Activated T-cell treated with anti-CD3 and anti-CD28 coated beads, Interleukin-2, amount 50 U/mL, for 72 hours (primary cell): ENCODE measurements around the gene IRS1. TPM values are rescaled to one million over a fixed set of nuclear protein-coding genes. Genes with fewer than 3 reads are reported as not detected.

Experiments
- ATAC-seq, 2 donors: fragments of 150-1000 bp; cut with Tn5 transposase; replicated peaks in 1 of 2; 2 replicates each; pipeline ENCODE4 v1.10.0; 2021; ENCODE audit warnings: moderate library complexity in 2 of 2, mild to moderate bottlenecking in 1 of 2
- DNase-seq, 2 donors: peaks; one replicate each; pipeline ENCODE4 v3.0.0; 2021 to 2022; ENCODE audit warnings: mixed read lengths in 1 of 2
- H3K27ac Mint-ChIP-seq: one replicate; pipeline ENCODE4 v1.8.0; 2022; ENCODE audit warnings: mild to moderate bottlenecking, moderate library complexity, mixed read lengths
- H3K27me3 Mint-ChIP-seq: one replicate; pipeline ENCODE4 v1.8.0; 2022; ENCODE audit warnings: low read depth, mixed read lengths
- H3K36me3 Mint-ChIP-seq, 2 donors: one replicate each; pipeline ENCODE4 v1.8.0; 2022; ENCODE audit warnings: mixed read lengths in 2 of 2, mild to moderate bottlenecking in 1 of 2; ENCODE audit not compliant: insufficient read depth in 2 of 2
- H3K4me1 Mint-ChIP-seq: one replicate; pipeline ENCODE4 v1.8.0; 2022; ENCODE audit warnings: low read depth, mixed read lengths
- H3K4me3 Mint-ChIP-seq, 2 donors: one replicate each; pipeline ENCODE4 v1.8.0; 2022; ENCODE audit warnings: mild to moderate bottlenecking in 2 of 2, mixed read lengths in 2 of 2, moderate library complexity in 2 of 2
- H3K9me3 Mint-ChIP-seq, 2 donors: one replicate each; pipeline ENCODE4 v1.8.0; 2022; ENCODE audit warnings: mixed read lengths in 2 of 2
- total RNA-seq, 2 donors: library from RNA; stranded (reverse); gene quantifications; one replicate each; pipeline ENCODE4 v1.2.3, GENCODE V29; 2022

The IRS1 gene
- total RNA-seq, 2 donors from 2014 or later: 2.8 to 4.6 TPM

DNA sequence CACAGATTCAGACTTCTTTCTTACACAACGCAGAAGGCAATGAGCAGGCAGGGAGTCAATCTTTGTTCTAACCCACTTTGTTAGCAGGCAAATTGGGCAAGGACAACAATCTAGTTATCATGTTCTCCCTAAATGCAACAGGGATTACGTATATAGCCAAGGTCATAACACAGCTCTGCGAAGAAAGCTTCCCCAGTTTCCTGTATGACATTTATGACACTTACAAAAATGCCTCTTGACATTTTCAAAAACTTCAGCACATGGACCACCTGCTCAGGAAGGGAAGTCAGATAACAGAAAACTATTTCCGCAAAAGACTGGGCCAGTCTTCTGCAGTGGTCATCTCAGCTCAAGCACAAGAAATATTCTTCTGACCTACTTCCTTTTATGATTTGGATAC, 106.1 kb downstream of the IRS1 start:
- Mint-ChIP-seq H3K9me3 (no peaks in the 10 kb centered on the region), H3K27me3 (peaks cover 31% of the 10 kb centered on the region), H3K36me3 (no peaks in the 10 kb centered on the region), H3K27ac (no peak overlapping the region), H3K4me3 (no peak overlapping the region), H3K4me1 (no peaks in the 10 kb centered on the region)
- no peak for ATAC-seq
- no peak for DNase-seq

DNA sequence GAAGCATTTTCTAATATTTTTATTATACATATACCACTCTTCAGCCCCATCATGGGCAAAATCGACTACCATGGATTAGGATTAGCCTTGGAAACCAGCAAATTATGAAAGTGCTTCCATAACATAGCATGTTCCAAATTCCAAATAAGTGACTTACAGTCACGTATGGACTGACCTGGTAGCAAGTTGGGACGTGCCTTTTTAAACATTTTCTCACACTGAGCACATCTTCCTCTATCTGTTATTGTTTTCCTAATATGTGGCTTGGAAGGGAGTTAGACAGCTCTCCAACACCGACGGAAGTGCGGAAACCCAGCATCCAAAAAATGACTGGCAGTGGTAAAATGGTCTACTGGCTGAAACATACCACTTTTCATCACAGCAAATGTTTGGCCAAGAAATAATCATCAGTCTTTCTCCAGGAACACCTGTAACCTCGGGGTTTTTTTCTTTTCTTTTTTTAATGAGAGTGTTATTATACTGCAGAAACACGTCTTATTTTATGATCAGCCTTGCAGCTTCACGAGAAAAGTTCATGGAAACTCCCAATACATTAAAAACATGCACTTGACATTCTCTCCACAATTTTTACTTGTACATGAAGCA, 107.0 kb downstream of the IRS1 start:
- Mint-ChIP-seq H3K27me3 (peaks cover 37% of the 10 kb centered on the region), H3K9me3 (peaks cover 0 to 1% of the 10 kb centered on the region in 2 donors), H3K36me3 (no peaks in the 10 kb centered on the region), H3K4me1 (no peaks in the 10 kb centered on the region), H3K4me3 (no peak overlapping the region), H3K27ac (no peak overlapping the region)
- ATAC-seq (no peak), DNase-seq (no peak)

DNA sequence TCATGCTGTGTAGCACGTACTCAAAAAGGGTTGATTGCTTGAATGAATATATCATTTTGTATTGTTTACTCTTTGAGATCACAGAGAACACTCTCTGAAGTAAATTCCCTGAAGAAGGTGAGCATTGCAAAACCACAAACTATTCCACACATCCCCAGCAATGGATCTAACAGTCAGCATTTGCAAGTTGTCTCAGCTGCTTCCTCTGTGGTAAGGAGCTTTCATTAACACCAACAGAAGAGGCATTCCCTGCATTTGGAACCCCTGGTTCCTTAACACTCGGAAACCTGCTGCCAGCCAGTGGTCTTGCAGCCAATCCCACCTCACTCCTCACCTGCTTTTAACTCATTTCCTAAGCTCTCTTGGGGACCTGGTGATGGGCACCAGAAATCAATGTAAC, 108.4 kb downstream of the IRS1 start:
- H3K36me3 Mint-ChIP-seq: no peaks in the 10 kb centered on the region
- H3K9me3 Mint-ChIP-seq: peaks cover 0 to 1% of the 10 kb centered on the region in 2 donors
- H3K4me3 Mint-ChIP-seq: no peak overlapping the region
- ATAC-seq (no peak), DNase-seq (no peak)
- H3K4me1 Mint-ChIP-seq: no peaks in the 10 kb centered on the region
- H3K27me3 Mint-ChIP-seq: peaks cover 37% of the 10 kb centered on the region
- H3K27ac Mint-ChIP-seq: no peak overlapping the region

DNA sequence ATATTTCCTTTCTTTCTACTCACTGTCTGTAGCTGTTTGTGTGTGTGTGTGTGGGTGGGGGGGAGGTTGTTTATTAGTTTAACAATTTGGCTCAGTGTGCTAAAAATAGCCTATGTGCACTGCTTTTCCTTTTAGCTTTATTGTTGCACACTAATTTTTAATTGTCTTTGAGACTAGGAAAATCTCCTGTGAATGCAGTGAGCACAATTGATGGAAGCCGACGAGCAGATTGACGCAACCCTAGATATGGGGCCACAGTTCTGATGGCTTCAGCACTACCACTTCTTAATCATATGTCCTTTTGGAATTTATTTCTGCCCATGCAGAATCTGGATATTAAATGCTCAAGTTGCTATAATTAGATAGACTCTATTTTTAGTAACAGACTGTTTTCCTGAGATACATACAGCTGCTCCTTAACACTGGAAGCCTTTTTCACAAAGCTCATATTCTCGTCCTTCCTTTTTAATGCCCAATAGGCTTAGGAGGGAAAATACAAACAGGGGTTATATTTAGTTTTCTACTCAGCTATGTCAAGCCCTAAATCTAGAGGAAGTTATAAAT, 109.1 kb downstream of the IRS1 start:
- Mint-ChIP-seq H3K27ac (no peak overlapping the region), H3K36me3 (no peaks in the 10 kb centered on the region), H3K4me3 (no peak overlapping the region), H3K9me3 (peaks cover 0 to 1% of the 10 kb centered on the region in 2 donors), H3K4me1 (peaks cover under 1% of the 10 kb centered on the region), H3K27me3 (peaks cover 37% of the 10 kb centered on the region)
- ATAC-seq: no peak
- DNase-seq: no peak

DNA sequence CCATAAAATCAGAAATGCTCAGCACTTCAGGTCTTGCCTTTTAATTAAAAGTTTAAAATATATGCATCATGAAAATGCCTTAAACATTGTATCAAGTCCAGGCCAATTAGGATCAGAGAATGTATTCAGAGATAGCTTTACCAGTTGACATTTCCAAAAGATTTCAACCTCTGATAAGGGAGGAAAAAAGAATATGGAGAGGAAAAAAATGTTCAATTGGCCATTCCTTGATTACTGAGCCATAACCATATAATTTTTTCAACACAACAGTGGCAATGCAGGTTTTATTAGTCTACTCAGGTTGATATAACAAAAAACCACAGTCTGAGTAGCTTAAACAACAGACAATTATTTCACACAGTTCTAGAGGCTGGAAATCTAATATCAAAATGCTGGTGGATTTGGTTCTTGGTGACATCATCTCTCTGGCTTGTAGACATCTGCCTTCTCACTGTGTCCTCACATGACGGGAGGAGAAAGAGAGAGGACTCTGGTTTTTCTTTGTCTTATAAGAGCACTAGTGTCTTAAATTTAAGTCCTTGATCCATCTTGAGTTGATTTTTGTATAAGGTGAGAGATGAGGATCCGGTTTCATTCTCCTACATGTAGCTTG, 111.9 kb downstream of the IRS1 start:
- peaks cover 25% of the 10 kb centered on the region for H3K27me3 Mint-ChIP-seq
- H3K9me3 Mint-ChIP-seq: peaks cover 0 to 1% of the 10 kb centered on the region in 2 donors
- no peak overlapping the region for H3K27ac Mint-ChIP-seq
- peaks cover 6% of the 10 kb centered on the region for H3K4me1 Mint-ChIP-seq
- no peak overlapping the region for H3K4me3 Mint-ChIP-seq
- DNase-seq: no peak
- H3K36me3 Mint-ChIP-seq: no peaks in the 10 kb centered on the region
- no peak for ATAC-seq

DNA sequence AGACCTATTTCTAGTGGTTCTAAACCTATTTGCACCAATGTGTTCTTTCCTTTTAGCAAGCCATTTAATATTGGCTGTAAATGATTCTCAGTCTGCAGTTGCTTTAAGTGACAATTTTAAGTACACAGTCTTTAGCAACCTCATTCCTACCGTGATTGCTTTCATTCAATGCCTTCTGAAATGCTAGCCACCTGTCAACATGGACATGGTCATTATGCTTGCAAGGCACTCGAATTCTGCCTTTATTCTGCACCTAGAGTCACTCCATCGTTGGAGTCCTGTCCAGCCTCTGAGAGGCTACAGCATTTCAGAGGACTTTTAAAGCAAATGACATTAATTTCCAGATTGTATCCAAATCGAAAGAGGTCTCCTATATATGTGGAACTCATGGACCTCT, 115.1 kb downstream of the IRS1 start:
- H3K4me1 Mint-ChIP-seq: peaks cover 6% of the 10 kb centered on the region
- no peak overlapping the region for H3K4me3 Mint-ChIP-seq
- no peak for ATAC-seq
- peaks cover 14% of the 10 kb centered on the region for H3K27me3 Mint-ChIP-seq
- DNase-seq: no peak
- no peaks in the 10 kb centered on the region for H3K36me3 Mint-ChIP-seq
- H3K27ac Mint-ChIP-seq: no peak overlapping the region
- H3K9me3 Mint-ChIP-seq: peaks cover 0 to 1% of the 10 kb centered on the region in 2 donors

DNA sequence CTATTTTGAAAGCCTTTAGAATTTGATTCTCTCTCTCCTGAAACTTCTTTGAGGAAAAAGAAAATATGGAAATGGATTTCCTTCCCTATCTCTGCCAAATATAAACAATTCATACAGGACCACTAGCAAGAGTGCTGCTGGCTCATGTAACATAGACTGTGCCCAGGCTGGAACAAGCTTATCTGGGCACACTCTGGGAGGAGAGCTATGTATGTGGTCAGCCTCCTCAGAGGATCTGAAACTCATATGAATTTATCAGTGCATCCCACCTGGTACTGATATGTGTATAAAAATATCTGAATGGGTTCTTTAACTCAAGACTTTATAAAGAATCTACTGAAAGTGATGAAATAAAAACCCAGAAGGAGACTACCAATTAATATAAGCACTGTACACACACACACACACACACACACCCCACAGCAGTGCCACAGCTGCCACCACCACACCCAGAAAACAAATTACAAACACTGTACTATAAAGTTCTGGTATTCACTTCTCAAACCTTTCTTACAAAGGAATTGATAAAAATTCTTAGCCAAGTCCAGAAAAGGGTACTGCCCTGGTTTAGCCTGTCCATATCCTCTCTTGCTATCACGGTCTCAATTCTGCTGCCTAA, 115.6 kb downstream of the IRS1 start:
- Mint-ChIP-seq H3K4me3 (no peak overlapping the region), H3K27me3 (peaks cover 14% of the 10 kb centered on the region), H3K36me3 (no peaks in the 10 kb centered on the region), H3K27ac (no peak overlapping the region), H3K9me3 (peaks cover 0 to 1% of the 10 kb centered on the region in 2 donors), H3K4me1 (peaks cover 6% of the 10 kb centered on the region)
- ATAC-seq (no peak), DNase-seq (no peak)

DNA sequence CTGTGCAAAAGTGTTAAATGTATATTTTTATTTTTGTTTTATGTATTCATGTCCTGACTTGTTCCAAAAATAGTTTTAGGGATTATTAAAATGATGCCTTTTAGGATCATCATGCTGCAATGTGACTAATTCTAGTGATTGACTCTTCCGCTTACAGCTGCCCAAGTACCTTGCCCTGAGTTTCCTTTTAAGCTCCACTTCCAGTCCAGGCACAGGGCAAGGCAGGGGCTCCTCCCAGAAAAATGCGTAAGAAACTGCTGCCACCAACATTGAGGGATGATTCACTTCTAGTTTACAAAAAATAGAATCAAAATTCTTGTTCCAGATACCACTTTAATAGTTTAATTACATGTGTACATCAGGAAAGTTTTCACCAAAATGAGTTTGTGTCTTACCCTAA, 116.4 kb downstream of the IRS1 start:
- Mint-ChIP-seq H3K27ac (no peak overlapping the region), H3K27me3 (peaks cover 8% of the 10 kb centered on the region)

More for the DNA sequence above, 116.4 kb downstream of the IRS1 start:
- H3K36me3 Mint-ChIP-seq: no peaks in the 10 kb centered on the region
- H3K4me3 Mint-ChIP-seq: no peak overlapping the region
- DNase-seq (no peak), ATAC-seq (no peak)
- peaks cover 6% of the 10 kb centered on the region for H3K4me1 Mint-ChIP-seq
- no peaks in the 10 kb centered on the region for H3K9me3 Mint-ChIP-seq

Other genes with a start within 250 kb of the IRS1 start
- gene RHBDD1, start 36.2 kb upstream of the IRS1 start, total RNA-seq: 10 to 100 TPM; 47.2 to 49.4 TPM